ENCODE data around the gene PARP2.
"Not testable (repeated sequence)": the region's sequence is repeated elsewhere in the genome, so short reads cannot be mapped to it uniquely, and the experiment has no call there.

The PARP2 gene

GRCh38 chr14:20350282-20350681 lies 6.8 kb downstream of the PARP2 start:
- DNase-seq, result no peak

GRCh38 chr14:20350860-20351259 lies 7.4 kb downstream of the PARP2 start:
- no peak for DNase-seq

- no peak for DNase-seq
Observed at GRCh38 chr14:20356422-20356821, 13.0 kb downstream of the PARP2 start.

- not testable (repeated sequence) for DNase-seq
Observed at GRCh38 chr14:20358474-20358873, 15.0 kb downstream of the PARP2 start.

GRCh38 chr14:20365928-20366327 lies 22.5 kb downstream of the PARP2 start:
- no peak for DNase-seq

GRCh38 chr14:20372796-20373195 lies 29.4 kb downstream of the PARP2 start:
- DNase-seq, result no peak

GRCh38 chr14:20375471-20375870 lies 32.0 kb downstream of the PARP2 start:
- no peak for DNase-seq

- DNase-seq, result no peak
Observed at GRCh38 chr14:20376071-20376588, 32.7 kb downstream of the PARP2 start.

GRCh38 chr14:20377171-20377570 lies 33.7 kb downstream of the PARP2 start:
- DNase-seq, result no peak

GRCh38 chr14:20379743-20380142 lies 36.3 kb downstream of the PARP2 start:
- DNase-seq, result no peak

- no peak for DNase-seq
Observed at GRCh38 chr14:20380681-20381080, 37.2 kb downstream of the PARP2 start.

- no peak for DNase-seq
Observed at GRCh38 chr14:20381341-20381740, 37.9 kb downstream of the PARP2 start.

- no peak for DNase-seq
Observed at GRCh38 chr14:20382526-20382925, 39.1 kb downstream of the PARP2 start.

GRCh38 chr14:20383032-20383431 lies 39.6 kb downstream of the PARP2 start:
- DNase-seq, result no peak

- DNase-seq, result no peak
Observed at GRCh38 chr14:20383636-20384035, 40.2 kb downstream of the PARP2 start.

GRCh38 chr14:20384321-20384720 lies 40.9 kb downstream of the PARP2 start:
- DNase-seq, result no peak

- no peak for DNase-seq
Observed at GRCh38 chr14:20384886-20385285, 41.5 kb downstream of the PARP2 start.

GRCh38 chr14:20386276-20386855 lies 42.9 kb downstream of the PARP2 start:
- DNase-seq, result no peak

- no peak for DNase-seq
Observed at GRCh38 chr14:20387576-20387975, 44.1 kb downstream of the PARP2 start.

GRCh38 chr14:20388159-20388558 lies 44.7 kb downstream of the PARP2 start:
- no peak for DNase-seq

- DNase-seq, result no peak
Observed at GRCh38 chr14:20391505-20391904, 48.1 kb downstream of the PARP2 start.

GRCh38 chr14:20397511-20397910 lies 54.1 kb downstream of the PARP2 start:
- no peak for DNase-seq

- DNase-seq, result no peak
Observed at GRCh38 chr14:20400589-20400964, 57.1 kb downstream of the PARP2 start.

GRCh38 chr14:20400965-20401593 lies 57.6 kb downstream of the PARP2 start:
- no peak for DNase-seq

- no peak for DNase-seq
Observed at GRCh38 chr14:20403521-20403920, 60.1 kb downstream of the PARP2 start.
